CD14-positive monocyte (primary cell): ENCODE results near the gene CCDC110. TPM values are rescaled to one million over a fixed set of nuclear protein-coding genes. Genes with fewer than 3 reads are reported as not detected.

Experiments used
- DNase-seq, 3 donors: peaks; one replicate each; pipeline ENCODE4 v3.0.0-alpha.2; 2011 to 2022
- H2AFZ ChIP-seq: 2 replicates; pipeline ENCODE4 v1.6.0; 2012; ENCODE audit warnings: mild to moderate bottlenecking, low read depth, low read length, inconsistent platforms; ENCODE audit not compliant: insufficient read depth, poor library complexity, severe bottlenecking
- H3K27ac ChIP-seq, 2 donors: 1 replicate in 1 of 2; 2 replicates in 1 of 2; pipeline ENCODE4 v1.5.1; 2012 to 2013; ENCODE audit warnings: low read length in 2 of 2, control low read depth in 1 of 2, inconsistent platforms in 1 of 2, low read depth in 1 of 2, mild to moderate bottlenecking in 1 of 2
- H3K27me3 ChIP-seq, 2 donors: one replicate each; pipeline versions ENCODE4 v1.6.0 to v1.6.1; 2011 to 2013; ENCODE audit warnings: low read length in 2 of 2; ENCODE audit not compliant: control insufficient read depth in 2 of 2, insufficient read depth in 2 of 2
- H3K36me3 ChIP-seq, 2 donors: replicated peaks in 1 of 2; 1 replicate in 1 of 2; 2 replicates in 1 of 2; pipeline versions ENCODE4 v1.5.1 to v1.6.1; 2012 to 2013; ENCODE audit warnings: low read length in 2 of 2, control low read depth in 1 of 2, inconsistent platforms in 1 of 2, mild to moderate bottlenecking in 1 of 2; ENCODE audit not compliant: insufficient read depth in 2 of 2, control insufficient read depth in 1 of 2
- H3K4me1 ChIP-seq, 2 donors: 1 replicate in 1 of 2; 2 replicates in 1 of 2; pipeline versions ENCODE4 v1.5.1 to v1.6.1; 2012 to 2013; ENCODE audit warnings: low read length in 2 of 2, control low read depth in 1 of 2, inconsistent platforms in 1 of 2, mild to moderate bottlenecking in 1 of 2, moderate library complexity in 1 of 2; ENCODE audit not compliant: insufficient read depth in 2 of 2, control insufficient read depth in 1 of 2
- H3K4me2 ChIP-seq: replicated peaks from 2 replicates; pipeline ENCODE3; 2012; ENCODE audit warnings: low read length, moderate library complexity, mild to moderate bottlenecking; ENCODE audit not compliant: poor library complexity, severe bottlenecking; ENCODE audit errors: extremely low read depth
- H3K4me3 ChIP-seq, 3 experiments: fragments of 200-600 bp in 1 of 3; sonication (generic) in 1 of 3; replicated peaks in 1 of 3; 1 replicate in 2 of 3; 2 replicates in 1 of 3; pipeline ENCODE4 v1.5.1; 2011 to 2013; ENCODE audit warnings: low read length in 3 of 3, mild to moderate bottlenecking in 3 of 3, control low read depth in 2 of 3, low read depth in 2 of 3, inconsistent platforms in 1 of 3, moderate library complexity in 1 of 3
- H3K79me2 ChIP-seq: 2 replicates; pipeline ENCODE4 v1.6.0; 2012; ENCODE audit warnings: mild to moderate bottlenecking, control low read depth, inconsistent platforms, low read length, moderate library complexity; ENCODE audit not compliant: insufficient read depth
- H3K9ac ChIP-seq: 2 replicates; pipeline ENCODE4 v1.6.0; 2017; ENCODE audit warnings: low read length, mild to moderate bottlenecking; ENCODE audit not compliant: insufficient read depth, poor library complexity, severe bottlenecking
- H3K9me3 ChIP-seq, 2 donors: replicated peaks in 1 of 2; 1 replicate in 1 of 2; 2 replicates in 1 of 2; pipeline versions ENCODE4 v1.5.1 to v1.6.1; 2012 to 2013; ENCODE audit warnings: low read length in 2 of 2, control low read depth in 1 of 2; ENCODE audit not compliant: control insufficient read depth in 1 of 2, insufficient read depth in 1 of 2
- H4K20me1 ChIP-seq: 2 replicates; pipeline ENCODE4 v1.6.0; 2012; ENCODE audit warnings: mild to moderate bottlenecking, low read length, control low read depth, moderate library complexity; ENCODE audit not compliant: insufficient read depth
- H3K27ac Mint-ChIP-seq, 7 donors: one replicate each; pipeline ENCODE4 v1.8.0; 2020; ENCODE audit warnings: mild to moderate bottlenecking in 7 of 7, mixed read lengths in 7 of 7, moderate library complexity in 6 of 7, inconsistent platforms in 2 of 7
- H3K27me3 Mint-ChIP-seq, 3 donors: one replicate each; pipeline ENCODE4 v1.8.0; 2021 to 2022; ENCODE audit warnings: low read depth in 3 of 3, mild to moderate bottlenecking in 3 of 3, mixed read lengths in 3 of 3, moderate library complexity in 3 of 3, inconsistent platforms in 1 of 3
- H3K36me3 Mint-ChIP-seq, 2 donors: one replicate each; pipeline ENCODE4 v1.8.0; 2020; ENCODE audit warnings: mixed read lengths in 2 of 2, inconsistent platforms in 1 of 2, mild to moderate bottlenecking in 1 of 2
- H3K4me1 Mint-ChIP-seq: one replicate; pipeline ENCODE4 v1.8.0; 2020; ENCODE audit warnings: mild to moderate bottlenecking, mixed read lengths
- H3K4me3 Mint-ChIP-seq, 2 donors: one replicate each; pipeline ENCODE4 v1.8.0; 2020; ENCODE audit warnings: mild to moderate bottlenecking in 2 of 2, mixed read lengths in 2 of 2, moderate library complexity in 1 of 2
- H3K9me3 Mint-ChIP-seq, 7 donors: one replicate each; pipeline ENCODE4 v1.8.0; 2020 to 2022; ENCODE audit warnings: mixed read lengths in 7 of 7, mild to moderate bottlenecking in 6 of 7, moderate library complexity in 6 of 7, inconsistent platforms in 2 of 7
- CTCF ChIP-seq: fragments of 200-600 bp; IDR thresholded peaks from one replicate; pipeline ENCODE4 v1.8.0; 2022; ENCODE audit warnings: antibody characterized with exemption, mild to moderate bottlenecking
- WGBS: methylation state at CpG from one replicate; pipeline ENCODE4 v1.1.5; 2013; ENCODE audit warnings: missing lambda C conversion rate; ENCODE audit not compliant: insufficient coverage; 5-methylcytosine and 5-hydroxymethylcytosine counted together
- intact Hi-C, 2 donors: fragments of 100-400 bp; cut with micrococcal nuclease; formaldehyde crosslinking; loops; one replicate each; pipeline versions ENCODE4 v1.15.0 to v1.15.1; 2023
- polyA plus RNA-seq, 3 donors: library from polyadenylated mRNA; depleted of rRNA in 1 of 3; unstranded in 2 of 3; stranded (reverse) in 1 of 3; fragments of 300-500 nt in 2 of 3; fragments of >200 nt in 1 of 3; fragmentation: Illumina TruSeq in 2 of 3; gene quantifications; 1 replicate in 2 of 3; 2 replicates in 1 of 3; pipeline ENCODE4 v1.2.3, GENCODE V29; 2012 to 2021

The CCDC110 gene
- polyA plus RNA-seq, 3 donors, result not detected

- no CpG with 5 or more reads among the region's 2 CpGs for WGBS
- no peak overlapping the region for H3K4me2 ChIP-seq
- no peaks in the 10 kb centered on the region for H4K20me1 ChIP-seq
- H3K9me3 ChIP-seq, result no peaks in the 10 kb centered on the region
- H3K36me3 ChIP-seq, result no peaks in the 10 kb centered on the region
- peaks cover 13 to 27% of the 10 kb centered on the region in 2 donors for H3K27me3 ChIP-seq
- no peak overlapping the region for H3K4me3 ChIP-seq
- no peaks in the 10 kb centered on the region for H3K79me2 ChIP-seq
- Mint-ChIP-seq H3K4me3 (no peak overlapping the region), H3K27me3 (peaks cover 11 to 31% (median 19%) of the 10 kb centered on the region in 3 donors), H3K36me3 (no peaks in the 10 kb centered on the region), H3K9me3 (peaks cover 0 to 2% (median 0%) of the 10 kb centered on the region in 7 donors), H3K4me1 (no peaks in the 10 kb centered on the region), H3K27ac (no peak overlapping the region)
- no peak for TF ChIP-seq CTCF
- no peaks in the 10 kb centered on the region for H3K4me1 ChIP-seq
- H3K27ac ChIP-seq, result no peak overlapping the region
- DNase-seq, result no peak
- H3K9ac ChIP-seq, result no peak overlapping the region
- intact Hi-C loops, result no loop called here
- no peak overlapping the region for H2AFZ ChIP-seq
Observed at GRCh38 chr4:185456131-185456530, 15.4 kb downstream of the CCDC110 start.

GRCh38 chr4:185445209-185445608, 26.3 kb downstream of the CCDC110 start:
- H3K4me1 Mint-ChIP-seq, result no peaks in the 10 kb centered on the region
- Histone ChIP-seq H3K9ac (no peak overlapping the region), H3K79me2 (no peaks in the 10 kb centered on the region), H3K36me3 (no peaks in the 10 kb centered on the region), H3K4me1 (no peaks in the 10 kb centered on the region), H3K4me3 (no peak overlapping the region), H3K4me2 (no peak overlapping the region), H3K27ac (no peak overlapping the region), H2AFZ (no peak overlapping the region), H3K9me3 (no peaks in the 10 kb centered on the region), H3K27me3 (peaks cover 3 to 7% of the 10 kb centered on the region in 2 donors), H4K20me1 (no peaks in the 10 kb centered on the region)
- H3K4me3 Mint-ChIP-seq, result no peak overlapping the region
- H3K27me3 Mint-ChIP-seq, result peaks cover 7 to 13% (median 9%) of the 10 kb centered on the region in 3 donors
- H3K9me3 Mint-ChIP-seq, result no peaks in the 10 kb centered on the region
- no peak for DNase-seq
- no peak for TF ChIP-seq CTCF
- no peak overlapping the region for H3K27ac Mint-ChIP-seq
- H3K36me3 Mint-ChIP-seq, result no peaks in the 10 kb centered on the region
- intact Hi-C loops, result no loop called here
- no CpG with 5 or more reads among the region's 2 CpGs for WGBS
